K562 (cell line): ENCODE measurements around the gene MFSD12. TPM values are rescaled to one million over a fixed set of nuclear protein-coding genes. Genes with fewer than 3 reads are reported as not detected.

Experiments
- ATAC-seq: fragments of 200-7000 bp; cut with Tn5 transposase; 3 replicates; pipeline ENCODE4 v1.9.1; 2020; ENCODE audit warnings: moderate library complexity
- BruUV-seq: library from RNA; stranded (reverse); fragments of 400-500 nt; replicated peaks from 2 replicates; lab custom pipeline; 2021; lab: Mats Ljungman, UMichigan
- CTCF ChIA-PET: fragments of 300-600 bp; formaldehyde crosslinking; extraction: SDS; loops from one replicate; lab custom pipeline; 2021; ENCODE audit warnings: low intra/inter-chr PET ratio; lab: Yijun Ruan, JAX
- POLR2A ChIA-PET: fragments of 300-600, 350-650 bp; sonication (Branson Sonifier 250); formaldehyde crosslinking; extraction: SDS; loops from one replicate; lab custom pipeline; 2021; ENCODE audit warnings: antibody characterized with exemption, inconsistent platforms; lab: Yijun Ruan, JAX
- DNase-seq, 4 experiments: peaks; one replicate each; pipeline versions ENCODE4 v3.0.0 to v3.0.0-alpha.2; 2011 to 2018; ENCODE audit warnings: low spot score in 3 of 4, mixed read lengths in 3 of 4; ENCODE audit errors: extremely low read depth in 1 of 4
- FAIRE-seq: peaks from 2 replicates; lab custom pipeline; 2011; peaks lifted over from hg19 to GRCh38; lab: Jason Lieb, UNC
- H2AFZ ChIP-seq: 2 replicates; pipeline ENCODE4 v1.6.0; 2011; ENCODE audit warnings: low read depth, low read length, control low read depth, inconsistent platforms
- H3K27ac ChIP-seq: fragments of 200-600 bp; 3 replicates; pipeline ENCODE4 v1.8.0; 2011; ENCODE audit warnings: low read depth, mild to moderate bottlenecking, control low read depth, inconsistent platforms, low read length, moderate library complexity, mixed read lengths; ENCODE audit errors: extremely low read depth
- H3K27me3 ChIP-seq, 2 experiments: fragments of 300-600 bp in 1 of 2; 2 replicates in 1 of 2; 3 replicates in 1 of 2; pipeline versions ENCODE4 v1.6.0 to v1.8.0; 2011; ENCODE audit warnings: inconsistent platforms in 2 of 2, low read length in 2 of 2, mild to moderate bottlenecking in 1 of 2, mixed read lengths in 1 of 2, moderate library complexity in 1 of 2; ENCODE audit not compliant: control insufficient read depth in 2 of 2, insufficient read depth in 2 of 2
- H3K36me3 ChIP-seq: fragments of 300-600 bp; 3 replicates; pipeline ENCODE4 v1.8.0; 2011; ENCODE audit warnings: mild to moderate bottlenecking, low read length, inconsistent platforms; ENCODE audit not compliant: control insufficient read depth, insufficient read depth
- H3K4me1 ChIP-seq, 2 experiments: fragments of 200-600 bp in 1 of 2; replicated peaks in 1 of 2; 2 replicates in 1 of 2; 3 replicates in 1 of 2; pipeline versions ENCODE4 v1.5.1 to v1.8.0; 2011; ENCODE audit warnings: inconsistent platforms in 2 of 2, low read length in 2 of 2, mild to moderate bottlenecking in 1 of 2, mixed read lengths in 1 of 2, moderate library complexity in 1 of 2; ENCODE audit not compliant: control insufficient read depth in 2 of 2, insufficient read depth in 2 of 2
- H3K4me2 ChIP-seq: 2 replicates; pipeline ENCODE4 v1.6.1; 2011; ENCODE audit warnings: low read length, control low read depth, inconsistent platforms, mixed read lengths; ENCODE audit not compliant: insufficient read depth
- H3K4me3 ChIP-seq: fragments of 200-600 bp; sonication (generic), shearing (Covaris generic); 2 replicates; pipeline ENCODE4 v1.5.1; 2016; ENCODE audit warnings: control low read depth, inconsistent platforms
- H3K79me2 ChIP-seq: fragments of 200-600 bp; 3 replicates; pipeline ENCODE4 v1.8.0; 2011; ENCODE audit warnings: low read length, inconsistent platforms; ENCODE audit not compliant: control insufficient read depth, insufficient read depth
- H3K9ac ChIP-seq, 2 experiments: 2 replicates each; pipeline versions ENCODE4 v1.6.0 to v1.6.1; 2011; ENCODE audit warnings: low read depth in 2 of 2, low read length in 2 of 2, control low read depth in 1 of 2, inconsistent platforms in 1 of 2, mild to moderate bottlenecking in 1 of 2, mixed read lengths in 1 of 2; ENCODE audit not compliant: insufficient read depth in 1 of 2
- H3K9me1 ChIP-seq: one replicate; pipeline ENCODE4 v1.6.0; 2011; ENCODE audit warnings: inconsistent platforms, mild to moderate bottlenecking, low read length, moderate library complexity; ENCODE audit not compliant: control insufficient read depth, insufficient read depth
- H3K9me3 ChIP-seq: replicated peaks from 2 replicates; pipeline ENCODE4 v1.5.1; 2011; ENCODE audit warnings: low read depth, low read length, inconsistent platforms; ENCODE audit not compliant: control insufficient read depth, insufficient read depth
- H4K20me1 ChIP-seq: replicated peaks from 2 replicates; pipeline ENCODE4 v1.6.1; 2011; ENCODE audit warnings: low read length, inconsistent platforms, mixed read lengths; ENCODE audit not compliant: control insufficient read depth, insufficient read depth
- BMI1 ChIP-seq: fragments of 150-350 bp; IDR thresholded peaks from 2 replicates; pipeline ENCODE4 v1.6.1; 2014; ENCODE audit warnings: low read length
- E2F1 ChIP-seq: sonication (generic); formaldehyde crosslinking; IDR thresholded peaks from 2 replicates; pipeline ENCODE4 v1.8.1; 2023; ENCODE audit warnings: mild to moderate bottlenecking, missing genetic modification reagents, moderate library complexity
- EGR1 ChIP-seq: fragments of 450-650 bp; conservative IDR thresholded peaks from 2 replicates; pipeline ENCODE4 v1.6.1; 2017; ENCODE audit warnings: mild to moderate bottlenecking
- ETV6 ChIP-seq, 3 experiments: fragments of 150-350 bp in 1 of 3; sonication (generic) in 1 of 3; formaldehyde crosslinking in 1 of 3; IDR thresholded peaks; 2 replicates each; pipeline versions ENCODE4 v1.6.1 to v1.8.0; 2014 to 2022; ENCODE audit warnings: borderline replicate concordance in 2 of 3, low read depth in 2 of 3, antibody characterized with exemption in 1 of 3, low read length in 1 of 3, mild to moderate bottlenecking in 1 of 3, missing genetic modification reagents in 1 of 3
- HOMEZ ChIP-seq: fragments of 250-450 bp; sonication (Bioruptor Pico); IDR thresholded peaks from 2 replicates; pipeline ENCODE4 v1.4.0; 2020; ENCODE audit warnings: mild to moderate bottlenecking, moderate library complexity
- SETDB1 ChIP-seq: IDR thresholded peaks from one replicate; pipeline ENCODE4 v1.6.1; 2012; ENCODE audit warnings: low read length, control low read depth, inconsistent platforms
- STAT5B ChIP-seq: fragments of 250-450 bp; sonication (Bioruptor Pico); IDR thresholded peaks from 2 replicates; pipeline ENCODE4 v1.8.0; 2021; ENCODE audit warnings: mild to moderate bottlenecking, inconsistent platforms
- WGBS: fragments of 100-300 bp; shearing (Covaris generic); methylation state at CpG from one replicate; pipeline ENCODE4 v1.1.6; 2016; ENCODE audit warnings: low coverage, mixed read lengths; ENCODE audit not compliant: insufficient coverage; ENCODE audit errors: missing lambda C conversion rate; 5-methylcytosine and 5-hydroxymethylcytosine counted together
- in situ Hi-C: fragments of 300-500 bp; cut with MboI; formaldehyde crosslinking; loops from 4 replicates; pipeline ENCODE4 v1.15.0; 2018; ENCODE audit warnings: inconsistent platforms, mixed read lengths
- intact Hi-C: fragments of 100-400 bp; cut with micrococcal nuclease; formaldehyde crosslinking; loops from 2 replicates; pipeline ENCODE4 v1.14.2; 2022
- polyA plus RNA-seq, 8 experiments: library from polyadenylated mRNA; depleted of rRNA in 4 of 8; stranded (reverse) in 5 of 8; unstranded in 3 of 8; fragments of >200 nt; fragmentation: Nextera tagmentation in 2 of 8; fragmentation: Illumina TruSeq in 1 of 8; extraction: Ambion mirVana in 2 of 8; extraction: Trizol in 1 of 8; gene quantifications; 2 replicates each; pipeline versions ENCODE4 v1.2.1 to v1.2.3, GENCODE V29; 2011 to 2014; ENCODE audit warnings: inconsistent platforms in 1 of 8, missing spikeins in 1 of 8
- total RNA-seq, 7 experiments: library from RNA; depleted of rRNA in 6 of 7; stranded (reverse); fragments of >200 nt in 6 of 7; fragmentation: Illumina TruSeq in 2 of 7; extraction: Trizol in 2 of 7; gene quantifications; 2 replicates each; pipeline versions ENCODE4 v1.2.1 to v1.2.3, GENCODE V29; 2011 to 2021; ENCODE audit warnings: low replicate concordance in 1 of 7
- TF ChIP-seq, protein P1 (sequence below): fragments of 250-450 bp; sonication (Bioruptor Pico); IDR thresholded peaks from 2 replicates; pipeline ENCODE4 v1.4.0; 2020

Gene MFSD12
- total and polyA plus RNA-seq, 9 of the 15 experiments (the other 6 are each of a cell fraction or from before 2014, with no cell fraction given), result 0.69 to 112 (median 31.8) TPM

DNA sequence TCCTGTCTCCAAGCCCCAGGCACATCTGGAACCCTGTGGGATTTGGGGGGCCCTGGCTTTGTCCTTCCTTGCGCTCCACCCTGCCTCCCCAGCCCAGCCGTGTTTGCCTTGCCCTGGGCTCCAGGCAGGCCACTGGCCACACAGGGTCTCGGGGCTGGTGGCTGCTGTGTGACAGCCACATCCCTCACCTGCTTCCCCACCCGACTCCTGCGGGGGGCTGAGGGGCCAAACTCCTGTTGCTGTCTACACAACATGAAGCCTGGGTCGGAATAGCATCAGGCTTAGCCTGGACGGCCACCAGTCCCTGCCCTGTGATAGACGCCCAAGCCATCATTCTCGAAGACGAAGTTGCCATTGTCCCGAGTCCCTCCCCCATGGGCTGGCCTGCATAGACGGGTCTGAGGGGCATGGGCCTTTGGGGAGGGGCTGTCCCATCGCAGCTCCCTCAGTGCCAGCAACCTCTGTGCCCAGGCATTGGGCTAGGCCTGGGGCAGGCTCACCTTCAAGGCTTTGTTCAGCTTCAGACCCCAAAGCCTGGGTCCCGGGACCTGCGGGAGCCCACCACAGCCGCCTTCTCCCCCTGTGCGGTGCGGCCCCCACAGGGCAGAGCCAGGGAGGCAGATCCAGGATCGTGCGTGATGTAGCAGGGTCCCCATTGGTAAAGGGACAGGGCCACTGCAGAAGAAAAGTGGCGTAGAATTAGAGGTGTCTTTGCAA lies 33.9 kb downstream of the MFSD12 start:
- Histone ChIP-seq H3K4me3 (no peak overlapping the region), H4K20me1 (peaks cover 12% of the 10 kb centered on the region; the same call in 1 of the 2 replicates), H3K4me1 (peaks cover 19 to 80% of the 10 kb centered on the region in 2 experiments), H3K9me1 (peaks cover 6% of the 10 kb centered on the region), H2AFZ (no peak overlapping the region), H3K36me3 (peaks cover 63% of the 10 kb centered on the region; the same call in 1 of the 3 replicates), H3K9ac (peak overlapping the region in 1 of 2 experiments; percentile 47; a peak in 2 of 4 replicates), H3K9me3 (no peaks in the 10 kb centered on the region), H3K4me2 (no peak overlapping the region), H3K27ac (no peak overlapping the region), H3K27me3 (no peaks in the 10 kb centered on the region), H3K79me2 (peaks cover 47% of the 10 kb centered on the region)
- CTCF ChIA-PET, result no interaction called here
- TF ChIP-seq BMI1 (no peak), ETV6 (IDR thresholded peaks at IDR 0.05; ENCODE audit: borderline replicate concordance in 1 of 2, low read depth in 2 of 2, low read length in 1 of 2) (no peak), ETV6 (CRISPR knock-in tag; IDR thresholded peaks at IDR 0.05; ENCODE audit: borderline replicate concordance) (no peak), E2F1 (no peak), STAT5B (no peak), EGR1 (no peak), HOMEZ (CRISPR knock-in tag) (no peak), SETDB1 (no peak)
- TF ChIP-seq, protein P1, sequence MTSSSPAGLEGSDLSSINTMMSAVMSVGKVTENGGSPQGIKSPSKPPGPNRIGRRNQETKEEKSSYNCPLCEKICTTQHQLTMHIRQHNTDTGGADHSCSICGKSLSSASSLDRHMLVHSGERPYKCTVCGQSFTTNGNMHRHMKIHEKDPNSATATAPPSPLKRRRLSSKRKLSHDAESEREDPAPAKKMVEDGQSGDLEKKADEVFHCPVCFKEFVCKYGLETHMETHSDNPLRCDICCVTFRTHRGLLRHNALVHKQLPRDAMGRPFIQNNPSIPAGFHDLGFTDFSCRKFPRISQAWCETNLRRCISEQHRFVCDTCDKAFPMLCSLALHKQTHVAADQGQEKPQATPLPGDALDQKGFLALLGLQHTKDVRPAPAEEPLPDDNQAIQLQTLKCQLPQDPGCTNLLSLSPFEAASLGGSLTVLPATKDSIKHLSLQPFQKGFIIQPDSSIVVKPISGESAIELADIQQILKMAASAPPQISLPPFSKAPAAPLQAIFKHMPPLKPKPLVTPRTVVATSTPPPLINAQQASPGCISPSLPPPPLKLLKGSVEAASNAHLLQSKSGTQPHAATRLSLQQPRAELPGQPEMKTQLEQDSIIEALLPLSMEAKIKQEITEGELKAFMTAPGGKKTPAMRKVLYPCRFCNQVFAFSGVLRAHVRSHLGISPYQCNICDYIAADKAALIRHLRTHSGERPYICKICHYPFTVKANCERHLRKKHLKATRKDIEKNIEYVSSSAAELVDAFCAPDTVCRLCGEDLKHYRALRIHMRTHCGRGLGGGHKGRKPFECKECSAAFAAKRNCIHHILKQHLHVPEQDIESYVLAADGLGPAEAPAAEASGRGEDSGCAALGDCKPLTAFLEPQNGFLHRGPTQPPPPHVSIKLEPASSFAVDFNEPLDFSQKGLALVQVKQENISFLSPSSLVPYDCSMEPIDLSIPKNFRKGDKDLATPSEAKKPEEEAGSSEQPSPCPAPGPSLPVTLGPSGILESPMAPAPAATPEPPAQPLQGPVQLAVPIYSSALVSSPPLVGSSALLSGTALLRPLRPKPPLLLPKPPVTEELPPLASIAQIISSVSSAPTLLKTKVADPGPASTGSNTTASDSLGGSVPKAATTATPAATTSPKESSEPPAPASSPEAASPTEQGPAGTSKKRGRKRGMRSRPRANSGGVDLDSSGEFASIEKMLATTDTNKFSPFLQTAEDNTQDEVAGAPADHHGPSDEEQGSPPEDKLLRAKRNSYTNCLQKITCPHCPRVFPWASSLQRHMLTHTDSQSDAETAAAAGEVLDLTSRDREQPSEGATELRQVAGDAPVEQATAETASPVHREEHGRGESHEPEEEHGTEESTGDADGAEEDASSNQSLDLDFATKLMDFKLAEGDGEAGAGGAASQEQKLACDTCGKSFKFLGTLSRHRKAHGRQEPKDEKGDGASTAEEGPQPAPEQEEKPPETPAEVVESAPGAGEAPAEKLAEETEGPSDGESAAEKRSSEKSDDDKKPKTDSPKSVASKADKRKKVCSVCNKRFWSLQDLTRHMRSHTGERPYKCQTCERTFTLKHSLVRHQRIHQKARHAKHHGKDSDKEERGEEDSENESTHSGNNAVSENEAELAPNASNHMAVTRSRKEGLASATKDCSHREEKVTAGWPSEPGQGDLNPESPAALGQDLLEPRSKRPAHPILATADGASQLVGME (CRISPR knock-in tag), result no peak
- no TSS peak for BruUV-seq
- DNase-seq, result no peak
- no peak for ATAC-seq
- WGBS, result 90% methylated on average over 12 of the region's 21 CpGs
- intact Hi-C loops, result no loop called here
- in situ Hi-C loops, result no loop called here
- no peak for FAIRE-seq
- POLR2A ChIA-PET, result interaction anchor here (1.4 kb wide), 1 partner anchor 11 kb away, joined by 4 read pairs; no protein-coding TSS in a partner anchor
